Right lobe of liver (tissue), 4 donors: ENCODE measurements around the gene GATA3.
"Not testable (repeated sequence)": the region's sequence is repeated elsewhere in the genome, so short reads cannot be mapped to it uniquely, and the experiment has no call there.

Source experiments
- POLR2A ChIP-seq: fragments of 450-650 bp; IDR thresholded peaks from one replicate; pipeline ENCODE4 v1.6.1; 2017; ENCODE audit warnings: antibody characterized with exemption, mild to moderate bottlenecking
- TF ChIP-seq, protein P1 (sequence below), 4 donors: fragments of 200-600 bp in 3 of 4; fragments of 450-650 bp in 1 of 4; IDR thresholded peaks; one replicate each; pipeline versions ENCODE4 v1.5.1 to v1.8.0; 2016 to 2022; ENCODE audit warnings: antibody characterized with exemption in 4 of 4, mild to moderate bottlenecking in 2 of 4
- donor health status: DM: no; HTN: no; CAD: no.
- donor health status: DM: no; HTN: no; CAD: no.
- donor health status: DM: no; HTN: yes; CAD: no.

DNA sequence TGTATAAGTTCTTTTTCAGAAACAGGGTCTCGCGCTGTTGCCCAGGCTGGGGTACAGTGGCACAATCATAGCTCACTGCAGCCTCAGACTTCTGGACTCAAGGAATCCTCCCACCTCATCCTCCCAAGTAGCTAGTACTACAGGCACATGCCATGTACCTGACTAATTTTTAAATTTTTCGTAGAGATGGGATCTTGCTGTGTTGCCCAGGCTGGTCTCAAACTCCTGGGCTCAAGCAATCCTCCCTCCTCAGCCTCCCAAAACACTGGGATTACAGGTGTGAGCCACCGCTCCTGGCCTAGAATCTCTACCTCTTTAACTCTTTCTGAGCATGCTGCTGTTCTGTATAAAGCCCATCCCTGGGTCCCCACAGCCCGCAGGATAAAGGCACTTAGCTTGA lies 23.3 kb upstream of the GATA3 start:
- TF ChIP-seq, protein P1, sequence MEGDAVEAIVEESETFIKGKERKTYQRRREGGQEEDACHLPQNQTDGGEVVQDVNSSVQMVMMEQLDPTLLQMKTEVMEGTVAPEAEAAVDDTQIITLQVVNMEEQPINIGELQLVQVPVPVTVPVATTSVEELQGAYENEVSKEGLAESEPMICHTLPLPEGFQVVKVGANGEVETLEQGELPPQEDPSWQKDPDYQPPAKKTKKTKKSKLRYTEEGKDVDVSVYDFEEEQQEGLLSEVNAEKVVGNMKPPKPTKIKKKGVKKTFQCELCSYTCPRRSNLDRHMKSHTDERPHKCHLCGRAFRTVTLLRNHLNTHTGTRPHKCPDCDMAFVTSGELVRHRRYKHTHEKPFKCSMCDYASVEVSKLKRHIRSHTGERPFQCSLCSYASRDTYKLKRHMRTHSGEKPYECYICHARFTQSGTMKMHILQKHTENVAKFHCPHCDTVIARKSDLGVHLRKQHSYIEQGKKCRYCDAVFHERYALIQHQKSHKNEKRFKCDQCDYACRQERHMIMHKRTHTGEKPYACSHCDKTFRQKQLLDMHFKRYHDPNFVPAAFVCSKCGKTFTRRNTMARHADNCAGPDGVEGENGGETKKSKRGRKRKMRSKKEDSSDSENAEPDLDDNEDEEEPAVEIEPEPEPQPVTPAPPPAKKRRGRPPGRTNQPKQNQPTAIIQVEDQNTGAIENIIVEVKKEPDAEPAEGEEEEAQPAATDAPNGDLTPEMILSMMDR (IDR thresholded peaks at IDR 0.05) = not testable (repeated sequence)
- not testable (repeated sequence) for TF ChIP-seq POLR2A
